Stomach smooth muscle (tissue), 2 donors: ENCODE results near the gene GPR183.

Experiments
- H3K27ac ChIP-seq: one replicate; pipeline ENCODE4 v1.7.0; 2013; ENCODE audit warnings: mild to moderate bottlenecking, low read length, inconsistent platforms
- H3K27me3 ChIP-seq, 2 donors: one replicate each; pipeline ENCODE4 v1.7.0; 2013; ENCODE audit warnings: low read length in 2 of 2; ENCODE audit not compliant: insufficient read depth in 2 of 2, control insufficient read depth in 1 of 2
- H3K36me3 ChIP-seq, 2 donors: one replicate each; pipeline ENCODE4 v1.7.0; 2013; ENCODE audit warnings: low read length in 2 of 2; ENCODE audit not compliant: control insufficient read depth in 2 of 2, insufficient read depth in 2 of 2
- H3K4me1 ChIP-seq: one replicate; pipeline ENCODE4 v1.7.0; 2013; ENCODE audit warnings: low read length; ENCODE audit not compliant: control insufficient read depth, insufficient read depth
- H3K4me3 ChIP-seq, 2 donors: one replicate each; pipeline ENCODE4 v1.7.0; 2013; ENCODE audit warnings: low read length in 2 of 2
- H3K9ac ChIP-seq, 2 donors: one replicate each; pipeline ENCODE4 v1.7.0; 2013; ENCODE audit warnings: low read length in 2 of 2, mild to moderate bottlenecking in 1 of 2
- H3K9me3 ChIP-seq, 2 donors: one replicate each; pipeline ENCODE4 v1.7.0; 2013; ENCODE audit warnings: low read length in 2 of 2; ENCODE audit not compliant: control insufficient read depth in 2 of 2
- donor health status: healthy.
- donor health status: Pancreatic carcinoma.

GPR183 gene

GRCh38 chr13:99347911-99348451 is 40.8 kb upstream of the GPR183 start:
- no peaks in the 10 kb centered on the region for H3K4me1 ChIP-seq
- H3K27me3 ChIP-seq = no peaks in the 10 kb centered on the region
- H3K27ac ChIP-seq = no peak overlapping the region
- H3K4me3 ChIP-seq = no peak overlapping the region
- peaks cover 4 to 24% of the 10 kb centered on the region in 2 donors for H3K36me3 ChIP-seq
- no peaks in the 10 kb centered on the region for H3K9me3 ChIP-seq
- H3K9ac ChIP-seq = no peak overlapping the region

- Histone ChIP-seq H3K27me3 (no peaks in the 10 kb centered on the region), H3K4me3 (no peak overlapping the region), H3K27ac (no peak overlapping the region), H3K9me3 (no peaks in the 10 kb centered on the region), H3K9ac (no peak overlapping the region), H3K4me1 (no peaks in the 10 kb centered on the region), H3K36me3 (peaks cover 5 to 30% of the 10 kb centered on the region in 2 donors)
Observed at GRCh38 chr13:99347335-99347878, 40.2 kb upstream of the GPR183 start.

- H3K36me3 ChIP-seq = peaks cover 8 to 34% of the 10 kb centered on the region in 2 donors
- no peak overlapping the region for H3K27ac ChIP-seq
Observed at GRCh38 chr13:99346335-99347042, 39.3 kb upstream of the GPR183 start.

GRCh38 chr13:99345345-99345744 is 38.1 kb upstream of the GPR183 start:
- H3K4me3 ChIP-seq = no peak overlapping the region
- peaks cover 15 to 41% of the 10 kb centered on the region in 2 donors for H3K36me3 ChIP-seq
- H3K27me3 ChIP-seq = no peaks in the 10 kb centered on the region
- H3K9ac ChIP-seq = no peak overlapping the region
- H3K4me1 ChIP-seq = no peaks in the 10 kb centered on the region
- no peak overlapping the region for H3K27ac ChIP-seq
- H3K9me3 ChIP-seq = no peaks in the 10 kb centered on the region

More at GRCh38 chr13:99346335-99347042, 39.3 kb upstream of the GPR183 start:
- Histone ChIP-seq H3K4me1 (no peaks in the 10 kb centered on the region), H3K4me3 (no peak overlapping the region), H3K27me3 (no peaks in the 10 kb centered on the region), H3K9me3 (no peaks in the 10 kb centered on the region), H3K9ac (no peak overlapping the region)

GRCh38 chr13:99344610-99345208 is 37.5 kb upstream of the GPR183 start:
- Histone ChIP-seq H3K9me3 (no peaks in the 10 kb centered on the region), H3K27me3 (no peaks in the 10 kb centered on the region), H3K4me3 (no peak overlapping the region), H3K4me1 (no peaks in the 10 kb centered on the region), H3K9ac (no peak overlapping the region), H3K27ac (no peak overlapping the region), H3K36me3 (peaks cover 17 to 44% of the 10 kb centered on the region in 2 donors)

GRCh38 chr13:99342723-99343315 is 35.6 kb upstream of the GPR183 start:
- H3K4me3 ChIP-seq = no peak overlapping the region
- H3K27ac ChIP-seq = no peak overlapping the region
- peaks cover 17 to 42% of the 10 kb centered on the region in 2 donors for H3K36me3 ChIP-seq
- no peaks in the 10 kb centered on the region for H3K27me3 ChIP-seq
- H3K4me1 ChIP-seq = no peaks in the 10 kb centered on the region
- no peaks in the 10 kb centered on the region for H3K9me3 ChIP-seq
- no peak overlapping the region for H3K9ac ChIP-seq

- H3K4me1 ChIP-seq = no peaks in the 10 kb centered on the region
- H3K9ac ChIP-seq = no peak overlapping the region
- H3K27me3 ChIP-seq = no peaks in the 10 kb centered on the region
- no peaks in the 10 kb centered on the region for H3K9me3 ChIP-seq
- H3K27ac ChIP-seq = no peak overlapping the region
- H3K4me3 ChIP-seq = no peak overlapping the region
- peaks cover 17 to 37% of the 10 kb centered on the region in 2 donors for H3K36me3 ChIP-seq
Observed at GRCh38 chr13:99341969-99342722, 34.9 kb upstream of the GPR183 start.

- no peak overlapping the region for H3K4me3 ChIP-seq
- H3K27me3 ChIP-seq = no peaks in the 10 kb centered on the region
- H3K9me3 ChIP-seq = no peaks in the 10 kb centered on the region
- peaks cover 17 to 30% of the 10 kb centered on the region in 2 donors for H3K36me3 ChIP-seq
- no peak overlapping the region for H3K27ac ChIP-seq
- no peak overlapping the region for H3K9ac ChIP-seq
- no peaks in the 10 kb centered on the region for H3K4me1 ChIP-seq
Observed at GRCh38 chr13:99340638-99341037, 33.4 kb upstream of the GPR183 start.

GRCh38 chr13:99339736-99340397 is 32.7 kb upstream of the GPR183 start:
- H3K36me3 ChIP-seq = peaks cover 17 to 31% of the 10 kb centered on the region in 2 donors
- H3K27me3 ChIP-seq = no peaks in the 10 kb centered on the region
- H3K4me1 ChIP-seq = no peaks in the 10 kb centered on the region
- H3K27ac ChIP-seq = no peak overlapping the region
- H3K9me3 ChIP-seq = no peaks in the 10 kb centered on the region
- H3K9ac ChIP-seq = no peak overlapping the region
- H3K4me3 ChIP-seq = no peak overlapping the region

GRCh38 chr13:99339230-99339721 is 32.1 kb upstream of the GPR183 start:
- peaks cover 14 to 30% of the 10 kb centered on the region in 2 donors for H3K36me3 ChIP-seq
- H3K4me3 ChIP-seq = no peak overlapping the region
- H3K27me3 ChIP-seq = no peaks in the 10 kb centered on the region
- no peak overlapping the region for H3K27ac ChIP-seq
- H3K4me1 ChIP-seq = no peaks in the 10 kb centered on the region
- H3K9ac ChIP-seq = no peak overlapping the region
- no peaks in the 10 kb centered on the region for H3K9me3 ChIP-seq
